Subcutaneous adipose tissue (tissue), 4 donors: ENCODE measurements around the gene TET2. TPM values are rescaled to one million over a fixed set of nuclear protein-coding genes. Genes with fewer than 3 reads are reported as not detected.

Source experiments
- CTCF ChIP-seq: fragments of 450-650 bp; IDR thresholded peaks from one replicate; pipeline ENCODE4 v1.5.1; 2016; ENCODE audit warnings: low read depth, mild to moderate bottlenecking, control low read depth, antibody characterized with exemption, moderate library complexity
- total RNA-seq, 4 donors: library from RNA; depleted of rRNA; stranded (reverse); fragments of >200 nt; gene quantifications; one replicate each; pipeline ENCODE4 v1.1.0, GENCODE V29; 2016

TET2 gene
- total RNA-seq, 4 donors from 2014 or later, result 20.5 to 35.4 (median 25.3) TPM

DNA sequence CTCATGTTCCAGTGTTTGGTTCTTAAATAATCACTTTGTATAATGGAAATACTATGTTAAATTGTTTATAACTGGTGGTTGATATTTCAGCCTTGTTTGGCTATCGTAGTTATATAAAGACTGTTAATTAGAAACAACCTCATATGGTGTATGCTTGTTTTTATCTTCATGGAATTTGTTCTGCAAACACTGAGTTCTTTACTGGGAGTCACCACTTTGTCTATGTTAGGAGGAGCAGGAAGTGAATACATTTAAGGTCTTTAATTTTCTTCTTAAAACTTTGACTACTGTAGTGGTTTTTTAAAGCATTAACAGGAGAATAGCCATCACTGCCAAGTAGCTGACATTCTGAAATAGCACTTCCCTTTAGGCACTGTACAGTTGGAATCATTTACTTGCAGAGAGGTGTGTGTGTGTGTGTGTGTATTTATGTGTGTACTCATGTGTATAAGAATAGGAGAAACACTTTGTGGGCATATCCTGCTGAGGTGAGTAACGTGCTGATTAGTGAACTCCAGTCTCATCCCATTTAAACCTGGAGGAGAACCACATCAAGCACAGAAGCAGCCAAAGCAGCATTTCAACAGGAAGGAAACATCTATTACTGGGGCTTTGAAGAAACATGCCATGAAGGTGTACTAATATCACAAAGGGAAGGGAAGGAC, 37.8 kb downstream of the TET2 start:
- TF ChIP-seq CTCF, result no peak

- TF ChIP-seq CTCF, result no peak
These were observed 40.1 kb downstream of the TET2 start for GRCh38 chr4:105186701-105187161.

DNA sequence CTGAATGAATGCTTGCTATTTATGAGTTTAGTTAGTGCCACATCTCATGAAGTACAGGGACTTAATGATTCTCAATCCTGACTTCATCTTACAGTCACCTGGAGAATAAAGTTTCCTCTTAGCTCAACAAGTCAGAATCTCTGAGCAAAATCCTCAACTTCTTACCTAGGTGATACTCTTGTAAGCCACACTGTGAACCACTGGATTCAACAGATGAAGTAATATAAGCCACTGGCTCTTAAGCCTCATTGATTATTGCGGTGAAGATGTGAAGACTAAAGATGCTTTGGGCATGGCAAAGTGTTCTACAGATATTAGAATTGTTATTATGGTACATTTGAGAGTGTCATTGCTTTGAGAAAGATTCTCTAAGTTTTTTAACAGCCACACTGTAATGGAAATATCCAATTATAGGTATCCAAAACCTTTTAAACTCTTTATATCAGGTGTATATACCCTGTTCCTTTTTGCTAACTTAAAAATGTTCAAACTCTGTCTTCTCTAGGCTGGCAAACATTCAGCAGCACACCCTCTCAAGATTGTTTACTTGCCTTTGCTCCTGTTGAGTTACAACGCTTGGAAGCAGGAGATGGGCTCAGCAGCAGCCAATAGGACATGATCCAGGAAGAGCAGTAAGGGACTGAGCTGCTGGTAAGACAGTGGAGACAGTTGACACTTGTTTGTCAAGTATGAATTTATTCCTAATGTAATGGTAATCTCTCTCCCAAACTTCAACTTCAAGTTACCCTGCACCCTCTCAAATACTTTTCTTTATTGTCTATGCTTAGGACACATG, 43.4 kb downstream of the TET2 start:
- no peak for TF ChIP-seq CTCF

DNA sequence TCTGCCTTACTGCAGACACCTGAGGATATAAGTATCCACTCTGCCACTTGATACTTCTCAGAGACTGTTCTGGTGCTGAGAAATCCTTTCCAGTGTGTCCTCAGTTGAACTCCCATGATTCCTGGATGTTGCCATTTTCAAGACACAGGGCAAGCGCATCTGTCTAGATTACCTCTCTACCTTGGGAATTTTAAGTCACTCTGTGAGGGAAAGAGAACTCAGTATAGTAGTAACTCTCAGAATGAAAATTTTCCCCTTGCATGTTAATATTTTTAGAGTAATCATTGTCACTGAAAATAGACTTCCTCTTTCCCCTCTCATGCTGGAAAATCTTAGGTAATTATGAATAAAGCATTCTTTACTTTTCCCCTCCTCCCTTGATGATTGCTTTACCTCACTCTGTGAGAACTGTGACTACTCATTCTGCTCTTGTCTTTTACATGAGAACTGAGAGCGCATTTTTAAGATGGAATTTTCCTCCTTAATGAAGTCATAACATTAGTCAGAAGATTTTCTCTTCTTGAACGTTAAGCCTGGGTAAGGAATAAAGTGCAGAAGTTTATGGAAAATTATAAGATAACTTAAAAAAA, 45.0 kb downstream of the TET2 start:
- TF ChIP-seq CTCF, result no peak

DNA sequence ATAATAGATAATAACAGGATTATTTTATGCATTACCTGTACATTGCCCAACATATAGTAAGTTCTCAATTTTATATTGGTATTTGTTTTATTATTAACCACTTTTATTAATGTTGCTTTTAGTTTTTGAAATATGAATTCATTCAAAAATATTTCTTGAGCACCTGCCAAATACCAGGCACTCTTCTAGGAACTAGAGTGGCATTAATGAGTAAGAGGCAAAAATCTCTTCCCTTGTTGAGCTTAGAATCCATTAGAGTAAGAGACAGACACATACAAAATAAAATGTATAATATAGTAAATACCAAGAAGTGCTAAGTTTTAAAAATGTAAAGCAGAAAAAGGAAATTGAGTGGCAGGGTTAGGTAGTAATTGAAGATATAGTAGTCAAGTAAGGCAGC, 45.8 kb downstream of the TET2 start:
- no peak for TF ChIP-seq CTCF

GRCh38 chr4:105192910-105193309, 46.2 kb downstream of the TET2 start:
- no peak for TF ChIP-seq CTCF

DNA sequence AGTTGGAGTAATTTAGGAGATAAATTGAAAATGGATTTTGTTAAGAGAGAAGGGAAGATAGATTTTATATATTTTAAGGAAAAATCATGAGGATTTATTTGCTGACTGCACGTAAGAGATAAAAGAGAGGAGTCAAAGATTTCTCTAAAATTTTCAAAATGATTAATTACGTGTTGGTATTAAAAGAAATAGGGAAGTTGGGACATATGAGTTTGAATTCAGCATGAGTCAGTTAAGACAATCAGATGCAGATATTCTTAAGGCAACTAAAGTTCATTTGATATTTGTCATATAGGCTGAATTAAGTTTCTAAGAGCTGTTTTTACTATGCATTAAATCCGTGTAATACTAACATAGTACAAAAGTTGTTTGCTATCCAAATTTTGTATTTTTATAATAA, 46.9 kb downstream of the TET2 start:
- no peak for TF ChIP-seq CTCF
